GM12801 (cell line): ENCODE results near the gene SMARCC2.

Experiments
- TF ChIP-seq, protein P1 (sequence below): IDR thresholded peaks from one replicate; pipeline ENCODE4 v1.5.1; 2011; ENCODE audit warnings: control low read depth; ENCODE audit not compliant: insufficient read length; ENCODE audit errors: extremely low read depth

The SMARCC2 gene

DNA sequence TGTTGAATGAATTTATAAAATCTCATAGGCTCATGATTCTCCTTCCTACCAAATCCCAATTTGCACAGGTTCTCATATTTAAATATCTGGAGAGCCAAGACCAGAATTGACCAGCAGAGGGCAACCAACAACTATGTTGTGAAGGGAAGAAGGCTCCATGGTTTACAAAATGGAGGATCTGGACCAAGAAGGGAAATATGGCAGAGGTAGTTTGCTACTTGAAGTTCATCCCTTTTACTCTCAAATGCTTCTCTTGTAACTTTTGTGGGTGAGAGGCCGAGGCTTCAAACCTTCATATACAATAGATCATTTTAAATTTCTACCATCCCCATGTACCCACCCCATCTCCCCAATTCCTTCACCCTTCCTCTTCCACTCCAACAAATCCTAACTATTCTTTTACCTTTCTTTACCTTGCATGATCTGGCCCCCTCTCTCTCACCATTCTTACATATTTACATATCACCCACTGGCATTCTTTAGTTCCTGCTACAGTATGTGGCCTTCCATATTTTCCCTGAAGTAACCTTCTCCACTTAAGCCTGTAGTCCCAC lies 3.8 kb upstream of the SMARCC2 start:
- TF ChIP-seq, protein P1, sequence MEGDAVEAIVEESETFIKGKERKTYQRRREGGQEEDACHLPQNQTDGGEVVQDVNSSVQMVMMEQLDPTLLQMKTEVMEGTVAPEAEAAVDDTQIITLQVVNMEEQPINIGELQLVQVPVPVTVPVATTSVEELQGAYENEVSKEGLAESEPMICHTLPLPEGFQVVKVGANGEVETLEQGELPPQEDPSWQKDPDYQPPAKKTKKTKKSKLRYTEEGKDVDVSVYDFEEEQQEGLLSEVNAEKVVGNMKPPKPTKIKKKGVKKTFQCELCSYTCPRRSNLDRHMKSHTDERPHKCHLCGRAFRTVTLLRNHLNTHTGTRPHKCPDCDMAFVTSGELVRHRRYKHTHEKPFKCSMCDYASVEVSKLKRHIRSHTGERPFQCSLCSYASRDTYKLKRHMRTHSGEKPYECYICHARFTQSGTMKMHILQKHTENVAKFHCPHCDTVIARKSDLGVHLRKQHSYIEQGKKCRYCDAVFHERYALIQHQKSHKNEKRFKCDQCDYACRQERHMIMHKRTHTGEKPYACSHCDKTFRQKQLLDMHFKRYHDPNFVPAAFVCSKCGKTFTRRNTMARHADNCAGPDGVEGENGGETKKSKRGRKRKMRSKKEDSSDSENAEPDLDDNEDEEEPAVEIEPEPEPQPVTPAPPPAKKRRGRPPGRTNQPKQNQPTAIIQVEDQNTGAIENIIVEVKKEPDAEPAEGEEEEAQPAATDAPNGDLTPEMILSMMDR, result no peak

DNA sequence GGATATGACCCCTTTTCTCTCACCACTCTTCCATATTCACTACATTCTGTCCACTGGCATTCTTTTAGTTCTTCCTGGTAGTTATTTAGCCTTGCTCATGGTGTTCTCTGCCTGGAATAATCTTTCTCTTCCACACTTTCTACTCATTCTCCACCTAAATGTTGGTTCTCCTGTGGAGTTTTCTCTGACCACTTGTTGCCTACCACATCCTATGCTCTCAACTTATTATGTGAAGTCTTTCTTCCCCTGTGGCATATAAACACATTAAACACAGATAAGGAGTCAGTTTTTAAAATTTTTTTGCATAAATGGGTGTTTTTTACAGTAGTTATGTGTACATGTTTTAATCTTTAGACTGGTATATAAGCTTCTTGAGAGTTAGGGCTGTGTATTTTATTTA lies 3.3 kb upstream of the SMARCC2 start:
- TF ChIP-seq, protein P1, result no peak

DNA sequence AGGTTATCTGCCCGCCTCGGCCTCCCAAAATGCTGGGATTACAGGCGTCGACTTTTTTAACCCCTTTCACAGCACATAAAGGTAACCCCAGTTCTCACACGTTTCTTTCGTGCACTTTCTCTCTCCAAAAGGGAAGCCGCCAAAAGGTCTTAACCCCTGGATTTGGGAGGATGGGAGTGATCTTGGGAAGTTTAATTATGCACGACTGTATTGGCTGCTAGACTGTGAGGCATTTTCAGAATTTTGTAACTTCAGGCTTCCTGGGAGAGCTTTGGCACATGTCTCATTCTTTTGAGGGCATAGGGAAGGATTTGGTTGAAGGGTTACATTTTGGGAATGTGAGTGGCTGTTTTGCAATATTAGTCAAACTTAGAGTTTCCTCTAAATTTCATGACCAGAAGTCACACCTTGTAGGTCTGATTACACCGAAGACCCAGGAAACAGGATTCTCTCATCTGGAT lies 1.4 kb upstream of the SMARCC2 start:
- TF ChIP-seq, protein P1, result no peak

DNA sequence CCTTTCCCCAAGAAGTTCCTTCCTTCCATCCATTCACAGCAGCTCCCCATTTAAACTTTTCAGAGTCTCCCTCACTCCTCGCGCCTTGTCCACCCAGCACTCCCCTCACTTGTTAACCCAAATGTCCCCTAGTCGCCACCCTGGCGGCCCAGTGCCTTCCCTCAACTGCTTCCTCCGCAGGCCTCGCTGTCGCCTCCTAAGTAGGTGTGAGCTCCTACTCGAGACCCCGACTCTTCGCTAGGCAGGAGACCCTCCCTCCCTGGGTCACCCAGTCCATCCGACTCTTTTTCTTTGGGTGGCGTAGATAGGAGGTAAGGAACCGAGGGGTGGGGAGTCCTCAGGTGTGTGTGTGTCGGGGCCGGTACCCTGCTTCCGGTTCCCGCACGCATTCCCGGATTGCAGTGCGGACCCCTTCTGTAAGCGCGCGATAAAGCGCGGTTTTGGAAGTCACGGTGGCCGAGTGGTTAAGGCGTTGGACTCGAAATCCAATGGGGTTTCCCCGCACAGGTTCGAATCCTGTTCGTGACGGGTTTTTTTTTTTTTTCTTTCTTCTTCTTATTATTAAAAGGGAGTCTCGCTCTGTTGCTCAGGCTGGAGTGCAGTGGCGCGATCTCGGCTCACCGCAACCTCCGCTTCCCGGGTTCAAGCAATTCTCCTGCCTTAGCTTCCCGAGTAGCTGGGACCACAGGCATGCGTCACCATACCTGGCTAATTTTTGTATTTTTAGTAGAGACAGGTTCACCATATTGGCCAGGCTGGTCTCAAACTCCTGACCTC lies 823 bp upstream of the SMARCC2 start:
- TF ChIP-seq, protein P1, result no peak

DNA sequence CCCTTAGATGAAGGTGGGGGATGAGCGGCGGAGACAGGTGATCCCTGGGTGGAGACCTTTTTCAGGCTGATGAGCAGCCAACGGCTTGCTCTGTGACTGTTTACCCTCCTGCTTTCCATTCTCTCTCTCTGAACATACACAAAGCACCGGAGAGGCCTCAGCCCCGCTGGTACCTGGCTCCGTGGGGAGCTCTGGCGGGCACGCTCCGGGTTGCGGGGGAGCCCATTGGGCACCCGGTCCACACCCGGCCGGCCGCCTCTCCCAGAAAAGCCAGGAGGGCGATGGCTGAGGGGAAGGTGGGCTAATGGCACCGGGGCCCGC lies 545 bp downstream of the SMARCC2 start:
- TF ChIP-seq, protein P1, result no peak

DNA sequence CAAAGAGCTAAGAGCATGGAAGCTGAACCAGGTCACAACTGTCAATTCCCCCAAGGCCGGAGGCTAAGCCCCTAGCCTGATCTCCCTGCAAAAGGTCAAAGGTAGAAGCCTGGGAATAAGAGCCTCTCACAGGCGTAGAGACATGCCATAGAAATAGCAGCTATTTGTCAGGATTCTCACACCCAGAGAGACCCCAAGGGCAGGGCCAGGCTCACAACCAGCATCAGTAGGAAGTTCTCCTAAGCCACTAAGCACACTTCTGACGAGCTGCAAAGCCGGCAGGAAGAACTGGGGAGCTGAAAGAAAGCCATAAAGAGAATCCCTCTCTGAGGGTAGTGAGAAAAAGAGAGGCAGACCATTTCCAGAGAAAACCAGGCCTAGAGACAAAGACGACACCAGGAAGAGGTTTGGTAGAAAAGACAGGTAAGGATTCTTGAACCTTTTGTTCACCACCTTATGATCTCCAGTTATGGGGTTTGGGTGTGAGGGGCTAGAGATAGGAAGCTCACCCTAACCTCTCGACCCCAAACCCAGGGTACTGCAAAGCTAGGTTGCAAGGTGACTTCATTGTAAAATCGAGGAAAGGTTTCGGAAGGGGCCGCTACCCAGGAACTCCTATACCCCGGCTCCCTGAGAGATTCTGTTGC lies 1.0 kb downstream of the SMARCC2 start:
- TF ChIP-seq, protein P1, result no peak

DNA sequence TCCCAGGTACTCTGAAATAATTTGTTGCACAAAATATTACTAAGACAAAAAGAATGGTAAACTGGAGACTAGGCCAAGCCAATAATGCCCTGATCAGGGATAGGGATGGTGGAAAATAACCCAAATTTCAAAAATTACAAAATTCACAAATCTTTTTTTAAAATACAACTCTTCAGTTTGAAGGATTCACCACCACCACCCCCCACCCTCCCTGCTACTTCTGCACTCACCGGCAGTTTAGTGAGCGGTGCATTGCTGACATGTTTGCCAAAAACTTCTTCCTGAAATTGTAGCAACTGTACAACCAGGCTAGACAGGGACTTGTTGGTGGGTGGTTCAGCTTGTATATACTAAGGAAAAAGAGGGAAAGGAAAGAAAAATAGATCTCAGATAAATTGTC lies 2.3 kb downstream of the SMARCC2 start:
- TF ChIP-seq, protein P1, result no peak
